Caco-2 (cell line): ENCODE measurements around the gene TFR2. TPM values are rescaled to one million over a fixed set of nuclear protein-coding genes. Genes with fewer than 3 reads are reported as not detected.
A peak's percentile ranks its signal among the peaks of the same experiment; 100 is the strongest.

Experiments used
- BruUV-seq: library from RNA; stranded (reverse); fragments of 400-500 nt; replicated peaks from 2 replicates; lab custom pipeline; 2021; lab: Mats Ljungman, UMichigan
- CTCF ChIA-PET: fragments of 300-600 bp; sonication (Branson Sonifier 250); formaldehyde crosslinking; loops from one replicate; lab custom pipeline; 2022; ENCODE audit warnings: antibody characterized with exemption; lab: Charles Lee
- POLR2A ChIA-PET: fragments of 300-600 bp; sonication (Branson Sonifier 250); formaldehyde crosslinking; loops from one replicate; lab custom pipeline; 2022; ENCODE audit warnings: antibody characterized with exemption; lab: Charles Lee
- DNase-seq, 2 experiments: peaks; one replicate each; pipeline versions ENCODE4 v3.0.0 to v3.0.0-alpha.2; 2020 to 2022
- H3K27me3 ChIP-seq: replicated peaks from 2 replicates; pipeline ENCODE4 v1.6.0; 2011; ENCODE audit warnings: low read length; ENCODE audit not compliant: control insufficient read depth, insufficient read depth
- H3K36me3 ChIP-seq: 2 replicates; pipeline ENCODE4 v1.5.1; 2011; ENCODE audit warnings: low read length; ENCODE audit not compliant: control insufficient read depth, insufficient read depth
- H3K4me1 ChIP-seq: fragments of 250-450 bp; sonication (Bioruptor Pico); 2 replicates; pipeline ENCODE4 v1.5.1; 2020; ENCODE audit warnings: mild to moderate bottlenecking
- H3K4me3 ChIP-seq: 2 replicates; pipeline ENCODE4 v1.5.1; 2011; ENCODE audit warnings: low read depth, mild to moderate bottlenecking, control low read depth, low read length
- H3K9me3 ChIP-seq: fragments of 250-450 bp; sonication (Bioruptor Pico); 2 replicates; pipeline ENCODE4 v1.5.1; 2020; ENCODE audit warnings: mild to moderate bottlenecking, moderate library complexity
- H3K27ac Mint-ChIP-seq: one replicate; pipeline ENCODE4 v1.8.0; 2022; ENCODE audit warnings: mixed read lengths; ENCODE audit not compliant: unreplicated experiment
- H3K27me3 Mint-ChIP-seq: one replicate; pipeline ENCODE4 v1.8.0; 2022; ENCODE audit warnings: mixed read lengths; ENCODE audit not compliant: insufficient read depth, unreplicated experiment
- H3K36me3 Mint-ChIP-seq: one replicate; pipeline ENCODE4 v1.8.0; 2022; ENCODE audit warnings: mild to moderate bottlenecking, mixed read lengths; ENCODE audit not compliant: insufficient read depth, unreplicated experiment
- H3K4me1 Mint-ChIP-seq: one replicate; pipeline ENCODE4 v1.8.0; 2022; ENCODE audit warnings: low read depth, mixed read lengths; ENCODE audit not compliant: unreplicated experiment
- H3K4me3 Mint-ChIP-seq: one replicate; pipeline ENCODE4 v1.8.0; 2022; ENCODE audit warnings: mild to moderate bottlenecking, moderate library complexity, mixed read lengths; ENCODE audit not compliant: unreplicated experiment
- H3K9me3 Mint-ChIP-seq: one replicate; pipeline ENCODE4 v1.8.0; 2022; ENCODE audit warnings: mixed read lengths; ENCODE audit not compliant: unreplicated experiment
- CTCF ChIP-seq, 2 experiments: fragments of 200-600 bp in 1 of 2; IDR thresholded peaks; 1 replicate in 1 of 2; 2 replicates in 1 of 2; pipeline versions ENCODE4 v1.5.1 to v1.8.0; 2011 to 2022; ENCODE audit warnings: antibody characterized with exemption in 1 of 2, control low read depth in 1 of 2, inconsistent platforms in 1 of 2, low read depth in 1 of 2, low read length in 1 of 2, mild to moderate bottlenecking in 1 of 2, moderate library complexity in 1 of 2; ENCODE audit not compliant: insufficient read depth in 1 of 2, severe bottlenecking in 1 of 2, unreplicated experiment in 1 of 2
- intact Hi-C: fragments of 100-400 bp; cut with micrococcal nuclease; formaldehyde crosslinking; loops from one replicate; pipeline ENCODE4 v1.10.0; 2022; ENCODE audit not compliant: unreplicated experiment
- total RNA-seq: library from RNA; stranded (reverse); gene quantifications from 2 replicates; pipeline ENCODE4 v1.2.3, GENCODE V29; 2022

Gene TFR2
- total RNA-seq, 1 experiment from 2014 or later = 9.7 TPM

- CTCF ChIA-PET = interaction anchor here (0.6 to 1.6 kb wide), 5 partner anchors 11 to 142 kb away, joined by 3 to 7 read pairs (median 3); no protein-coding TSS in a partner anchor
- POLR2A ChIA-PET = interaction anchor here (0.5 to 3.5 kb wide), 3 partner anchors 20 to 283 kb away, joined by 3 to 60 read pairs (median 3); partner anchors contain the start of genes MOSPD3 and TRIP6
- peaks cover 18% of the 10 kb centered on the region for H3K36me3 ChIP-seq
- no peak for TF ChIP-seq CTCF (IDR thresholded peaks at IDR 0.05; ENCODE audit: insufficient read depth in 1 of 2, low read depth in 1 of 2, low read length in 1 of 2, severe bottlenecking in 1 of 2, unreplicated experiment in 1 of 2)
- H3K4me1 ChIP-seq = peaks cover 13% of the 10 kb centered on the region
- Mint-ChIP-seq H3K36me3 (peaks cover 33% of the 10 kb centered on the region), H3K9me3 (no peaks in the 10 kb centered on the region), H3K27me3 (no peaks in the 10 kb centered on the region), H3K4me1 (peaks cover 5% of the 10 kb centered on the region), H3K27ac (peak overlapping the region; percentile 93), H3K4me3 (peak overlapping the region; percentile 86)
- intact Hi-C loops = no loop called here
- no peaks in the 10 kb centered on the region for H3K9me3 ChIP-seq
- H3K27me3 ChIP-seq = no peaks in the 10 kb centered on the region
- BruUV-seq = no TSS peak
- peak overlapping the region; percentile 10 for H3K4me3 ChIP-seq
- DNase-seq = no peak
Measured at GRCh38 chr7:100583132-100584053, 58.0 kb downstream of the TFR2 start.

GRCh38 chr7:100582650-100583049 is 58.7 kb downstream of the TFR2 start:
- no peak for DNase-seq
- POLR2A ChIA-PET = interaction anchor here (0.5 kb wide), 1 partner anchor 284 kb away, joined by 3 read pairs; the partner anchor contains the start of gene TRIP6

More at GRCh38 chr7:100582650-100583049, 58.7 kb downstream of the TFR2 start:
- H3K9me3 Mint-ChIP-seq = no peaks in the 10 kb centered on the region
- no peaks in the 10 kb centered on the region for H3K9me3 ChIP-seq
- no peaks in the 10 kb centered on the region for H3K27me3 Mint-ChIP-seq
- H3K27ac Mint-ChIP-seq = no peak overlapping the region
- no TSS peak for BruUV-seq
- H3K27me3 ChIP-seq = no peaks in the 10 kb centered on the region
- H3K4me1 ChIP-seq = peaks cover 13% of the 10 kb centered on the region
- H3K4me1 Mint-ChIP-seq = peaks cover 5% of the 10 kb centered on the region
- H3K36me3 ChIP-seq = peaks cover 18% of the 10 kb centered on the region
- H3K4me3 ChIP-seq = no peak overlapping the region
- peaks cover 41% of the 10 kb centered on the region for H3K36me3 Mint-ChIP-seq
- no peak for TF ChIP-seq CTCF (IDR thresholded peaks at IDR 0.05; ENCODE audit: insufficient read depth in 1 of 2, low read depth in 1 of 2, low read length in 1 of 2, severe bottlenecking in 1 of 2, unreplicated experiment in 1 of 2)
- no peak overlapping the region for H3K4me3 Mint-ChIP-seq
- CTCF ChIA-PET = no interaction called here
- intact Hi-C loops = no loop called here
